ENCODE results near the gene APC.

The APC gene

GRCh38 chr5:112784726-112785125 lies 47.0 kb downstream of the APC start:
- CTCF ChIA-PET: interaction anchor here (1.5 kb wide), 1 partner anchor 27 kb away, joined by 4 read pairs; no protein-coding TSS in a partner anchor
- no peak for TF ChIP-seq CTCF (IDR thresholded peaks at IDR 0.05; ENCODE audit: control extremely low read depth, extremely low read depth, low read depth, missing control alignments)
- no peak for DNase-seq (ENCODE audit: extremely low spot score)
- POLR2A ChIA-PET: no interaction called here

GRCh38 chr5:112787261-112787660 lies 49.6 kb downstream of the APC start:
- DNase-seq (ENCODE audit: extremely low spot score): no peak
- CTCF ChIA-PET: interaction anchor here (1.0 to 1.5 kb wide), 3 partner anchors 29 to 61 kb away, joined by 3 to 9 read pairs (median 3); no protein-coding TSS in a partner anchor
- POLR2A ChIA-PET: no interaction called here
- TF ChIP-seq CTCF (IDR thresholded peaks at IDR 0.05; ENCODE audit: control extremely low read depth, extremely low read depth, low read depth, missing control alignments): no peak

- POLR2A ChIA-PET: no interaction called here
- TF ChIP-seq CTCF (IDR thresholded peaks at IDR 0.05; ENCODE audit: control extremely low read depth, extremely low read depth, low read depth, missing control alignments): no peak
- no peak for DNase-seq (ENCODE audit: extremely low spot score)
- CTCF ChIA-PET: interaction anchor here (1.0 to 1.4 kb wide), 2 partner anchors 30 to 61 kb away, joined by 3 to 9 read pairs; no protein-coding TSS in a partner anchor
These were observed 50.2 kb downstream of the APC start for GRCh38 chr5:112787896-112788295.

- CTCF ChIA-PET: interaction anchor here (1.0 to 1.4 kb wide), 3 partner anchors 14 to 55 kb away, joined by 3 to 4 read pairs (median 3); no protein-coding TSS in a partner anchor
- no peak for TF ChIP-seq CTCF (IDR thresholded peaks at IDR 0.05; ENCODE audit: control extremely low read depth, extremely low read depth, low read depth, missing control alignments)
- DNase-seq (ENCODE audit: extremely low spot score): no peak
- POLR2A ChIA-PET: no interaction called here
These were observed 55.5 kb downstream of the APC start for GRCh38 chr5:112793201-112793600.

GRCh38 chr5:112794410-112794809 lies 56.7 kb downstream of the APC start:
- ChIA-PET CTCF (interaction anchor here (0.9 kb wide), 2 partner anchors 9 to 54 kb away, joined by 3 to 4 read pairs; no protein-coding TSS in a partner anchor), POLR2A (no interaction called here)
- DNase-seq (ENCODE audit: extremely low spot score): no peak
- no peak for TF ChIP-seq CTCF (IDR thresholded peaks at IDR 0.05; ENCODE audit: control extremely low read depth, extremely low read depth, low read depth, missing control alignments)

GRCh38 chr5:112795342-112795741 lies 57.7 kb downstream of the APC start:
- no peak for DNase-seq (ENCODE audit: extremely low spot score)
- TF ChIP-seq CTCF (IDR thresholded peaks at IDR 0.05; ENCODE audit: control extremely low read depth, extremely low read depth, low read depth, missing control alignments): no peak
- ChIA-PET CTCF (interaction anchor here (0.7 to 1.5 kb wide), 2 partner anchors 37 to 53 kb away, joined by 3 read pairs; no protein-coding TSS in a partner anchor), POLR2A (no interaction called here)

Measured in GM10248 (cell line).